PFSK-1 (cell line): ENCODE data around the gene LEP.

ENCODE experiments used
- FOXP2 ChIP-seq: optimal IDR thresholded peaks from 2 replicates; pipeline ENCODE3; 2011; ENCODE audit warnings: borderline replicate concordance, control low read depth, inconsistent platforms; ENCODE audit not compliant: insufficient read depth; ENCODE audit errors: extremely low read length, extremely low read depth
- TAF1 ChIP-seq: IDR thresholded peaks from 2 replicates; pipeline ENCODE4 v1.6.1; 2012; ENCODE audit warnings: low read length, control low read depth, borderline replicate concordance; ENCODE audit not compliant: insufficient read depth

DNA sequence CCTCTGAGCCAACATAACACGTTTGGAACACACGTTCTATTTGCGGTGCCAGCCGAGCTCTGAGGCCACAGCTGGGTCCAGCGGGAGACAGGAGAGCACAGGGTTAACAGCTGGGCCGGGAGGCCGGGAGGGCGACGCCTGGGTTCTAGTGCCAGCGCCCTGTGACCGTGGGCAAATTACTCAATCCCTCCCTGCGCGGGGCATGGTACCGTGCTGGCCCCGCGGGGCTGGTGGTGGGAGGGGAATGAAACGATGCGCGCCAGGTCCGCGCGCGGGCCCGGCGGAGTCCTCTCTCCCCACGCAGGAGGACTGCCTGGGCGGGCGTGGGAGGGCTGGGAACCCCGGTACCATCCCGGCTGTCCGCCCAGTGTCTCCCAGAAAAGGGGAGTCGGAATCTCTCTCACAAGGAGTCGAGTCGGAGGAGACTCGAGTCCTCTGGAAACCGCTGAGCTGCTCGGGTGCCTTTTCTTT lies 30.4 kb downstream of the LEP start:
- TF ChIP-seq FOXP2 (no peak), TAF1 (no peak)
